Measurements from ENCODE around the gene APBB3. TPM values are rescaled to one million over a fixed set of nuclear protein-coding genes. Genes with fewer than 3 reads are reported as not detected.
"Not testable (repeated sequence)": the region's sequence is repeated elsewhere in the genome, so short reads cannot be mapped to it uniquely, and the experiment has no call there.

APBB3 gene
- total RNA-seq, 3 donors from 2014 or later = 18.8 to 32.5 (median 21.2) TPM

GRCh38 chr5:140596321-140596741 is 31.9 kb upstream of the APBB3 start:
- ATAC-seq = peak; percentile 36
- intact Hi-C loops (cut with DNase I, micrococcal nuclease) = no loop called here

GRCh38 chr5:140595538-140596300 is 31.3 kb upstream of the APBB3 start:
- DNase-seq (peak in 1 of 3 donors; percentile 60), ATAC-seq (peak; percentile 65)
- Histone ChIP-seq H3K9me3 (no peaks in the 10 kb centered on the region), H3K4me3 (no peak overlapping the region), H3K4me1 (ENCODE audit: low read depth) (peaks cover 14% of the 10 kb centered on the region), H3K36me3 (ENCODE audit: low read depth) (no peaks in the 10 kb centered on the region)
- intact Hi-C loops (cut with DNase I, micrococcal nuclease) = no loop called here
- TF ChIP-seq CTCF (IDR thresholded peaks at IDR 0.05) = no peak

More at GRCh38 chr5:140596321-140596741, 31.9 kb upstream of the APBB3 start:
- H3K36me3 ChIP-seq (ENCODE audit: low read depth) = no peaks in the 10 kb centered on the region
- H3K4me3 ChIP-seq = no peak overlapping the region
- no peak for TF ChIP-seq CTCF (IDR thresholded peaks at IDR 0.05)
- no peak for DNase-seq
- H3K4me1 ChIP-seq (ENCODE audit: low read depth) = peaks cover 14% of the 10 kb centered on the region
- no peaks in the 10 kb centered on the region for H3K9me3 ChIP-seq

GRCh38 chr5:140594169-140594568 is 29.8 kb upstream of the APBB3 start:
- peaks cover 6% of the 10 kb centered on the region for H3K4me1 ChIP-seq (ENCODE audit: low read depth)
- TF ChIP-seq CTCF (IDR thresholded peaks at IDR 0.05) = no peak
- DNase-seq (peak in 1 of 3 donors; percentile 55), ATAC-seq (no peak)
- no peak overlapping the region for H3K4me3 ChIP-seq
- intact Hi-C loops (cut with DNase I, micrococcal nuclease) = no loop called here
- H3K9me3 ChIP-seq = no peaks in the 10 kb centered on the region
- no peaks in the 10 kb centered on the region for H3K36me3 ChIP-seq (ENCODE audit: low read depth)

- ATAC-seq (peak; percentile 45), DNase-seq (peak in 2 of 3 donors; percentile 42 to 49)
- H3K4me1 ChIP-seq (ENCODE audit: low read depth); intact Hi-C loops (cut with DNase I, micrococcal nuclease); H3K4me3 ChIP-seq; H3K36me3 ChIP-seq (ENCODE audit: low read depth); H3K9me3 ChIP-seq: not testable (repeated sequence)
These were observed 28.7 kb upstream of the APBB3 start for GRCh38 chr5:140593070-140593469.

GRCh38 chr5:140591747-140592372 is 27.5 kb upstream of the APBB3 start:
- intact Hi-C loops (cut with DNase I, micrococcal nuclease) = no loop called here
- ATAC-seq (peak; percentile 10), DNase-seq (no peak)
- Histone ChIP-seq H3K4me3 (no peak overlapping the region), H3K9me3 (no peaks in the 10 kb centered on the region), H3K36me3 (ENCODE audit: low read depth) (no peaks in the 10 kb centered on the region), H3K4me1 (ENCODE audit: low read depth) (peaks cover 6% of the 10 kb centered on the region)
- TF ChIP-seq CTCF (IDR thresholded peaks at IDR 0.05) = no peak

GRCh38 chr5:140590861-140591260 is 26.5 kb upstream of the APBB3 start:
- intact Hi-C loops (cut with DNase I, micrococcal nuclease) = no loop called here
- Histone ChIP-seq H3K4me1 (ENCODE audit: low read depth) (peaks cover 6% of the 10 kb centered on the region), H3K36me3 (ENCODE audit: low read depth) (no peaks in the 10 kb centered on the region), H3K4me3 (no peak overlapping the region), H3K9me3 (no peaks in the 10 kb centered on the region)
- no peak for ATAC-seq
- no peak for DNase-seq
- no peak for TF ChIP-seq CTCF (IDR thresholded peaks at IDR 0.05)

All from mucosa of descending colon (tissue), 3 donors.